Caco-2 (cell line): ENCODE data around the gene NUFIP2. TPM values are rescaled to one million over a fixed set of nuclear protein-coding genes. Genes with fewer than 3 reads are reported as not detected.

Source experiments
- Bru-seq: library from RNA; stranded (reverse); fragments of 400-500 nt; gene quantifications from one replicate; lab custom pipeline; 2021; lab: Mats Ljungman, UMichigan
- BruChase-seq, 2 experiments: library from RNA; stranded (reverse); fragments of 400-500 nt; gene quantifications; one replicate each; lab custom pipeline; 2021; lab: Mats Ljungman, UMichigan
- BruUV-seq: library from RNA; stranded (reverse); fragments of 400-500 nt; replicated peaks from 2 replicates; lab custom pipeline; 2021; lab: Mats Ljungman, UMichigan
- CTCF ChIA-PET: fragments of 300-600 bp; sonication (Branson Sonifier 250); formaldehyde crosslinking; loops from one replicate; lab custom pipeline; 2022; ENCODE audit warnings: antibody characterized with exemption; lab: Charles Lee
- POLR2A ChIA-PET: fragments of 300-600 bp; sonication (Branson Sonifier 250); formaldehyde crosslinking; loops from one replicate; lab custom pipeline; 2022; ENCODE audit warnings: antibody characterized with exemption; lab: Charles Lee
- DNase-seq, 2 experiments: peaks; one replicate each; pipeline versions ENCODE4 v3.0.0 to v3.0.0-alpha.2; 2020 to 2022
- H3K27me3 ChIP-seq: replicated peaks from 2 replicates; pipeline ENCODE4 v1.6.0; 2011; ENCODE audit warnings: low read length; ENCODE audit not compliant: control insufficient read depth, insufficient read depth
- H3K36me3 ChIP-seq: 2 replicates; pipeline ENCODE4 v1.5.1; 2011; ENCODE audit warnings: low read length; ENCODE audit not compliant: control insufficient read depth, insufficient read depth
- H3K4me1 ChIP-seq: fragments of 250-450 bp; sonication (Bioruptor Pico); 2 replicates; pipeline ENCODE4 v1.5.1; 2020; ENCODE audit warnings: mild to moderate bottlenecking
- H3K4me3 ChIP-seq: 2 replicates; pipeline ENCODE4 v1.5.1; 2011; ENCODE audit warnings: low read depth, mild to moderate bottlenecking, control low read depth, low read length
- H3K9me3 ChIP-seq: fragments of 250-450 bp; sonication (Bioruptor Pico); 2 replicates; pipeline ENCODE4 v1.5.1; 2020; ENCODE audit warnings: mild to moderate bottlenecking, moderate library complexity
- H3K27ac Mint-ChIP-seq: one replicate; pipeline ENCODE4 v1.8.0; 2022; ENCODE audit warnings: mixed read lengths; ENCODE audit not compliant: unreplicated experiment
- H3K27me3 Mint-ChIP-seq: one replicate; pipeline ENCODE4 v1.8.0; 2022; ENCODE audit warnings: mixed read lengths; ENCODE audit not compliant: insufficient read depth, unreplicated experiment
- H3K36me3 Mint-ChIP-seq: one replicate; pipeline ENCODE4 v1.8.0; 2022; ENCODE audit warnings: mild to moderate bottlenecking, mixed read lengths; ENCODE audit not compliant: insufficient read depth, unreplicated experiment
- H3K4me1 Mint-ChIP-seq: one replicate; pipeline ENCODE4 v1.8.0; 2022; ENCODE audit warnings: low read depth, mixed read lengths; ENCODE audit not compliant: unreplicated experiment
- H3K4me3 Mint-ChIP-seq: one replicate; pipeline ENCODE4 v1.8.0; 2022; ENCODE audit warnings: mild to moderate bottlenecking, moderate library complexity, mixed read lengths; ENCODE audit not compliant: unreplicated experiment
- H3K9me3 Mint-ChIP-seq: one replicate; pipeline ENCODE4 v1.8.0; 2022; ENCODE audit warnings: mixed read lengths; ENCODE audit not compliant: unreplicated experiment
- intact Hi-C: fragments of 100-400 bp; cut with micrococcal nuclease; formaldehyde crosslinking; loops from one replicate; pipeline ENCODE4 v1.10.0; 2022; ENCODE audit not compliant: unreplicated experiment
- long read RNA-seq: library from polyadenylated mRNA; stranded (forward); transcript quantifications from one replicate; pipeline ENCODE4 v2.0.0, GENCODE V29; 2022
- total RNA-seq: library from RNA; stranded (reverse); gene quantifications from 2 replicates; pipeline ENCODE4 v1.2.3, GENCODE V29; 2022
- TF ChIP-seq, protein P1 (sequence below), 2 experiments: fragments of 200-600 bp in 1 of 2; IDR thresholded peaks; 1 replicate in 1 of 2; 2 replicates in 1 of 2; pipeline versions ENCODE4 v1.5.1 to v1.8.0; 2011 to 2022; ENCODE audit warnings: antibody characterized with exemption in 1 of 2, control low read depth in 1 of 2, inconsistent platforms in 1 of 2, low read depth in 1 of 2, low read length in 1 of 2, mild to moderate bottlenecking in 1 of 2, moderate library complexity in 1 of 2; ENCODE audit not compliant: insufficient read depth in 1 of 2, severe bottlenecking in 1 of 2, unreplicated experiment in 1 of 2

NUFIP2 gene, protein sequence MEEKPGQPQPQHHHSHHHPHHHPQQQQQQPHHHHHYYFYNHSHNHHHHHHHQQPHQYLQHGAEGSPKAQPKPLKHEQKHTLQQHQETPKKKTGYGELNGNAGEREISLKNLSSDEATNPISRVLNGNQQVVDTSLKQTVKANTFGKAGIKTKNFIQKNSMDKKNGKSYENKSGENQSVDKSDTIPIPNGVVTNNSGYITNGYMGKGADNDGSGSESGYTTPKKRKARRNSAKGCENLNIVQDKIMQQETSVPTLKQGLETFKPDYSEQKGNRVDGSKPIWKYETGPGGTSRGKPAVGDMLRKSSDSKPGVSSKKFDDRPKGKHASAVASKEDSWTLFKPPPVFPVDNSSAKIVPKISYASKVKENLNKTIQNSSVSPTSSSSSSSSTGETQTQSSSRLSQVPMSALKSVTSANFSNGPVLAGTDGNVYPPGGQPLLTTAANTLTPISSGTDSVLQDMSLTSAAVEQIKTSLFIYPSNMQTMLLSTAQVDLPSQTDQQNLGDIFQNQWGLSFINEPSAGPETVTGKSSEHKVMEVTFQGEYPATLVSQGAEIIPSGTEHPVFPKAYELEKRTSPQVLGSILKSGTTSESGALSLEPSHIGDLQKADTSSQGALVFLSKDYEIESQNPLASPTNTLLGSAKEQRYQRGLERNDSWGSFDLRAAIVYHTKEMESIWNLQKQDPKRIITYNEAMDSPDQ
- total RNA-seq (105 and 114 TPM in 2 replicates), Bru-seq, nascent RNA (percentile 98 among the genes with signal in this experiment), BruChase-seq, experiment 1, labeled RNA remaining after a 2-hour chase (percentile 100 among the genes with signal in this experiment), BruChase-seq, experiment 2, labeled RNA remaining after a 6-hour chase (percentile 98 among the genes with signal in this experiment)
- long read RNA-seq, full-length matches to known transcripts = 6 of 52 reads
- long read RNA-seq, partial matches to known transcripts = 5 of 52 reads
- long read RNA-seq, other reads (novel, unspliced or antisense) = 41 of 52 reads

DNA sequence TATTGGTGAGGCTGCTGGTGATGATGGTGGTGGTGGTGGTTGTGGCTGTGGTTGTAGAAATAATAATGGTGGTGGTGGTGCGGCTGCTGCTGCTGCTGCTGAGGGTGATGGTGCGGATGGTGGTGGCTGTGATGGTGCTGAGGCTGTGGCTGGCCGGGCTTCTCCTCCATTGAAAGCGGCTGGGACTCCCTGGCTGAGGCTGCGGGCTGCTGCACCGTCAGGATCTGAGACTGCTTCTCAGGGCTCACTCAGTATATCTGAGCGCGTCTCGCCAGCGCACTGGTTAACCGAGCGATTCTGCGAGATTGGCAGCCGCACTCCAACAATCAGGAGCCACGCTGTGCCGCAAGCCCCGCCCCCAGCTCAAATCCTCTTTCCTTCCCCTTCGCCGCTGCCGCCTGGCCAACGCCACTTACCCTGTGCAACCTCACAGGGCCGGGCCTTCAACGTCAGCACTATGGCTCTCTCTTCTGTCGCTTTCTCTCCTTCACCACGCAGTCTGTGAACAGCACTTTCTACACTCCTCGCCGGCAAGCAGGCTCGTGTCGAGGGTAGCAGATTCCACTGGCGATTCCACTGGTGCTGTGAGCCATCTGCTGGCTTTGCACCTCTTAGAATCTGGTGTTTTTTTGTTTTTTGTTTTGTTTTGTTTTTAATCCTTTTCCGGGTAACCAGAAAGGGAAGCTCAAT, at the start of gene NUFIP2:
Gene NUFIP2 (minus strand): TSS at position 259 of the 690 bp plus-strand sequence. CDS start 89 bp downstream, at position 170.
- peak within 1 kb of the TSS; percentile 94 for H3K4me3 Mint-ChIP-seq
- peaks cover 11% of the 10 kb centered on the region for H3K4me1 ChIP-seq
- intact Hi-C loops = loop anchor here (2.0 to 5.0 kb wide), 2 partner anchors 51 to 298 kb away; partner anchors contain the start of gene ANKRD13B
- H3K36me3 ChIP-seq = no peaks in the 10 kb centered on the region
- no peaks in the 10 kb centered on the region for H3K9me3 ChIP-seq
- peak within 1 kb of the TSS; percentile 100 for H3K4me3 ChIP-seq
- ChIA-PET POLR2A (interaction anchor here (0.5 to 1.9 kb wide), 25 partner anchors 11 to 1183 kb away, joined by 3 to 32 read pairs (median 4); partner anchors contain the start of genes GOSR1, MYO18A and TAOK1), CTCF (interaction anchor here (0.5 to 1.4 kb wide), 12 partner anchors 9 to 639 kb away, joined by 3 to 11 read pairs (median 4); no protein-coding TSS in a partner anchor)
- no peaks in the 10 kb centered on the region for H3K27me3 ChIP-seq
- TF ChIP-seq, protein P1, sequence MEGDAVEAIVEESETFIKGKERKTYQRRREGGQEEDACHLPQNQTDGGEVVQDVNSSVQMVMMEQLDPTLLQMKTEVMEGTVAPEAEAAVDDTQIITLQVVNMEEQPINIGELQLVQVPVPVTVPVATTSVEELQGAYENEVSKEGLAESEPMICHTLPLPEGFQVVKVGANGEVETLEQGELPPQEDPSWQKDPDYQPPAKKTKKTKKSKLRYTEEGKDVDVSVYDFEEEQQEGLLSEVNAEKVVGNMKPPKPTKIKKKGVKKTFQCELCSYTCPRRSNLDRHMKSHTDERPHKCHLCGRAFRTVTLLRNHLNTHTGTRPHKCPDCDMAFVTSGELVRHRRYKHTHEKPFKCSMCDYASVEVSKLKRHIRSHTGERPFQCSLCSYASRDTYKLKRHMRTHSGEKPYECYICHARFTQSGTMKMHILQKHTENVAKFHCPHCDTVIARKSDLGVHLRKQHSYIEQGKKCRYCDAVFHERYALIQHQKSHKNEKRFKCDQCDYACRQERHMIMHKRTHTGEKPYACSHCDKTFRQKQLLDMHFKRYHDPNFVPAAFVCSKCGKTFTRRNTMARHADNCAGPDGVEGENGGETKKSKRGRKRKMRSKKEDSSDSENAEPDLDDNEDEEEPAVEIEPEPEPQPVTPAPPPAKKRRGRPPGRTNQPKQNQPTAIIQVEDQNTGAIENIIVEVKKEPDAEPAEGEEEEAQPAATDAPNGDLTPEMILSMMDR (IDR thresholded peaks at IDR 0.05; ENCODE audit: insufficient read depth in 1 of 2, low read depth in 1 of 2, low read length in 1 of 2, severe bottlenecking in 1 of 2, unreplicated experiment in 1 of 2) = no peak
- DNase-seq = peak; percentile 99
- peaks cover 13% of the 10 kb centered on the region for H3K4me1 Mint-ChIP-seq
- H3K27me3 Mint-ChIP-seq = no peaks in the 10 kb centered on the region
- no peaks in the 10 kb centered on the region for H3K9me3 Mint-ChIP-seq
- peaks cover 55% of the 10 kb centered on the region for H3K36me3 Mint-ChIP-seq
- peak within 1 kb of the TSS; percentile 96 for H3K27ac Mint-ChIP-seq
- BruUV-seq = no TSS peak

DNA sequence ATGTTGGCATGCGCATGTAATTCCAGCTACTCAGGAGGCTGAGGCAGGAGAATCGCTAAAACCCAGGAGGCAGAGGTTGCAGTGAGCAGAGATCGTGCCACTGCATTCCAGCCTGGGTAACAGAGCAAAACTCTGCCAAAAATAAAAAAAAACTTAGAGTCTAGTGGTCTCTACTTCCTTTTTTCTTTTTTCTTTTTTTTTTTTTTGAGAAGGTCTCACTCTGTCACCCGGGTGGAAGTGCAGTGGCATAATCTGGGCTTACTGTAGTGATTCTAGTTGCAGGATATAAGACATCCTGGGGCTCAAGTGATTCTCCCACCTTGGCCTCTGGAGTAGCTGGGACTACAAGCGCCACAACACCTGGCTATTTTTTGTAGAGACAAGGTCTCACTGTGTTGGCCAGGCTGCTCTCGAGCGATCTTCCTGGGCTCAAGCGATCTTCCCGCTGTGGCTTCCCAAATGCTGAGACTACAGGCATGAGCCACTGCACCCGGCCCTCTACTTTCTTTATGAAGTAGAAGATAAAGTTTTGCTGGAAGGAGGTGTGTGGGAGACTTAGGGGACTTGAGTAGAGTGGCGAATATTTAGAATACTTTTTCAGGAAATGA, 48.3 kb upstream of the NUFIP2 start:
- TF ChIP-seq, protein P1 (IDR thresholded peaks at IDR 0.05; ENCODE audit: insufficient read depth in 1 of 2, low read depth in 1 of 2, low read length in 1 of 2, severe bottlenecking in 1 of 2, unreplicated experiment in 1 of 2) = no peak
- ChIA-PET POLR2A (no interaction called here), CTCF (no interaction called here)
- no TSS peak for BruUV-seq
- H3K4me3 Mint-ChIP-seq = no peak overlapping the region
- H3K4me1 Mint-ChIP-seq = peaks cover 43% of the 10 kb centered on the region
- Histone ChIP-seq H3K4me1 (peaks cover 32% of the 10 kb centered on the region), H3K4me3 (no peak overlapping the region), H3K36me3 (no peaks in the 10 kb centered on the region), H3K9me3 (no peaks in the 10 kb centered on the region), H3K27me3 (no peaks in the 10 kb centered on the region)
- H3K36me3 Mint-ChIP-seq = no peaks in the 10 kb centered on the region
- intact Hi-C loops = no loop called here
- peak overlapping the region; percentile 10 for H3K27ac Mint-ChIP-seq
- H3K9me3 Mint-ChIP-seq = no peaks in the 10 kb centered on the region
- DNase-seq = no peak
- no peaks in the 10 kb centered on the region for H3K27me3 Mint-ChIP-seq
